Hematopoietic multipotent progenitor cell treated with erythropoietin and hydrocortisone succinate and interleukin-3 and kit ligand, for 4 days (in vitro differentiated cells): ENCODE measurements around the gene CCDC40.

Experiments used
- DNase-seq: peaks from one replicate; pipeline ENCODE4 v3.0.0-alpha.2; 2015

CCDC40 gene

GRCh38 chr17:80118601-80119270 lies 82.3 kb downstream of the CCDC40 start:
- no peak for DNase-seq

GRCh38 chr17:80119271-80119791 lies 82.9 kb downstream of the CCDC40 start:
- DNase-seq = no peak

- DNase-seq = no peak
These were observed 83.4 kb downstream of the CCDC40 start for GRCh38 chr17:80119839-80120238.

GRCh38 chr17:80122026-80122575 lies 85.7 kb downstream of the CCDC40 start:
- DNase-seq = no peak

- no peak for DNase-seq
These were observed 86.6 kb downstream of the CCDC40 start for GRCh38 chr17:80122926-80123505.

GRCh38 chr17:80123791-80124190 lies 87.3 kb downstream of the CCDC40 start:
- no peak for DNase-seq

- DNase-seq = no peak
These were observed 88.0 kb downstream of the CCDC40 start for GRCh38 chr17:80124351-80124981.

GRCh38 chr17:80125656-80126448 lies 89.4 kb downstream of the CCDC40 start:
- DNase-seq = no peak

- DNase-seq = no peak
These were observed 89.9 kb downstream of the CCDC40 start for GRCh38 chr17:80126449-80126715.

GRCh38 chr17:80129006-80129565 lies 92.6 kb downstream of the CCDC40 start:
- DNase-seq = no peak

GRCh38 chr17:80130992-80131391 lies 94.5 kb downstream of the CCDC40 start:
- no peak for DNase-seq

- no peak for DNase-seq
These were observed 96.6 kb downstream of the CCDC40 start for GRCh38 chr17:80132906-80133625.

- no peak for DNase-seq
These were observed 97.2 kb downstream of the CCDC40 start for GRCh38 chr17:80133626-80133970.

GRCh38 chr17:80137131-80137530 lies 100.7 kb downstream of the CCDC40 start:
- DNase-seq = no peak

GRCh38 chr17:80138856-80139426 lies 102.5 kb downstream of the CCDC40 start:
- no peak for DNase-seq

- DNase-seq = no peak
These were observed 105.2 kb downstream of the CCDC40 start for GRCh38 chr17:80141463-80142165.

GRCh38 chr17:80142929-80143328 lies 106.5 kb downstream of the CCDC40 start:
- no peak for DNase-seq

- no peak for DNase-seq
These were observed 108.9 kb downstream of the CCDC40 start for GRCh38 chr17:80145076-80146075.

GRCh38 chr17:80146121-80147034 lies 109.9 kb downstream of the CCDC40 start:
- DNase-seq = peak; percentile 61
